Mesenteric fat pad (tissue), 1 donor: ENCODE measurements around the gene IQCM. TPM values are rescaled to one million over a fixed set of nuclear protein-coding genes. Genes with fewer than 3 reads are reported as not detected.
"Not testable (repeated sequence)": the region's sequence is repeated elsewhere in the genome, so short reads cannot be mapped to it uniquely, and the experiment has no call there.

ENCODE experiments used
- DNase-seq: peaks from one replicate; pipeline ENCODE4 v3.0.0-alpha.2; 2020; ENCODE audit warnings: low spot score
- total RNA-seq: library from RNA; stranded (reverse); fragmentation: NEBNext Ultra II Directional; extraction: Animal tissue kit (Norgen Biotek cat#: 25700); gene quantifications from one replicate; pipeline ENCODE4 v1.2.1, GENCODE V29; 2021
- donor health status: DM: yes; HTN: yes; CAD: no.

IQCM gene
- total RNA-seq, 1 donor from 2014 or later: not detected

- DNase-seq: no peak
Observed at GRCh38 chr4:149589826-149590225, 225.8 kb downstream of the IQCM start.

GRCh38 chr4:149584722-149585121 lies 230.9 kb downstream of the IQCM start:
- no peak for DNase-seq

GRCh38 chr4:149574971-149575370 lies 240.7 kb downstream of the IQCM start:
- DNase-seq: no peak

- DNase-seq: no peak
Observed at GRCh38 chr4:149572716-149573115, 242.9 kb downstream of the IQCM start.

GRCh38 chr4:149555799-149556198 lies 259.8 kb downstream of the IQCM start:
- DNase-seq: no peak

GRCh38 chr4:149555146-149555545 lies 260.5 kb downstream of the IQCM start:
- DNase-seq: no peak

GRCh38 chr4:149553959-149554520 lies 261.6 kb downstream of the IQCM start:
- no peak for DNase-seq

- DNase-seq: no peak
Observed at GRCh38 chr4:149552601-149553000, 263.0 kb downstream of the IQCM start.

- DNase-seq: no peak
Observed at GRCh38 chr4:149549911-149550310, 265.7 kb downstream of the IQCM start.

GRCh38 chr4:149534779-149535178 lies 280.9 kb downstream of the IQCM start:
- DNase-seq: no peak

GRCh38 chr4:149531861-149532260 lies 283.8 kb downstream of the IQCM start:
- DNase-seq: no peak

- DNase-seq: no peak
Observed at GRCh38 chr4:149523039-149523438, 292.6 kb downstream of the IQCM start.

- no peak for DNase-seq
Observed at GRCh38 chr4:149521611-149522425, 293.8 kb downstream of the IQCM start.

- DNase-seq: no peak
Observed at GRCh38 chr4:149518471-149518870, 297.2 kb downstream of the IQCM start.

- no peak for DNase-seq
Observed at GRCh38 chr4:149513081-149513480, 302.6 kb downstream of the IQCM start.

- DNase-seq: no peak
Observed at GRCh38 chr4:149512501-149512900, 303.1 kb downstream of the IQCM start.

- DNase-seq: no peak
Observed at GRCh38 chr4:149511558-149512298, 303.9 kb downstream of the IQCM start.

- not testable (repeated sequence) for DNase-seq
Observed at GRCh38 chr4:149507309-149507708, 308.3 kb downstream of the IQCM start.

GRCh38 chr4:149500806-149501205 lies 314.8 kb downstream of the IQCM start:
- no peak for DNase-seq

GRCh38 chr4:149499726-149500125 lies 315.9 kb downstream of the IQCM start:
- no peak for DNase-seq

GRCh38 chr4:149498246-149498645 lies 317.4 kb downstream of the IQCM start:
- DNase-seq: no peak

- DNase-seq: no peak
Observed at GRCh38 chr4:149493492-149493891, 322.2 kb downstream of the IQCM start.
